GM12878 (cell line): Measurements from ENCODE around the gene PCK2. TPM values are rescaled to one million over a fixed set of nuclear protein-coding genes. Genes with fewer than 3 reads are reported as not detected.

Experiments
- BCLAF1 ChIP-seq: fragments of 450-650 bp; IDR thresholded peaks from 2 replicates; pipeline ENCODE4 v1.6.1; 2017; ENCODE audit warnings: antibody characterized with exemption, mild to moderate bottlenecking, moderate library complexity
- CBX5 ChIP-seq: sonication (generic); IDR thresholded peaks from 2 replicates; pipeline ENCODE4 v1.6.1; 2016; ENCODE audit warnings: low read depth, moderate library complexity, mild to moderate bottlenecking, inconsistent platforms
- ELK1 ChIP-seq: IDR thresholded peaks from 2 replicates; pipeline ENCODE4 v1.6.1; 2012; ENCODE audit warnings: low read depth, low read length, improper control_type of control experiment
- EP300 ChIP-seq, 2 experiments: fragments of 150-350 bp in 1 of 2; IDR thresholded peaks; 2 replicates each; pipeline ENCODE4 v1.6.1; 2011 to 2012; ENCODE audit warnings: low read depth in 2 of 2, low read length in 2 of 2, borderline replicate concordance in 1 of 2, improper control_type of control experiment in 1 of 2, inconsistent platforms in 1 of 2; ENCODE audit not compliant: control insufficient read depth in 1 of 2
- ESRRA ChIP-seq: IDR thresholded peaks from 2 replicates; pipeline ENCODE4 v1.6.1; 2012; ENCODE audit warnings: mild to moderate bottlenecking, low read length, improper control_type of control experiment
- GATAD2B ChIP-seq: fragments of 450-650 bp; conservative IDR thresholded peaks from 2 replicates; pipeline ENCODE4 v1.6.1; 2017; ENCODE audit warnings: low read depth, mild to moderate bottlenecking, moderate library complexity
- IKZF1 ChIP-seq: fragments of 450-650 bp; conservative IDR thresholded peaks from 2 replicates; pipeline ENCODE4 v1.6.1; 2017; ENCODE audit warnings: antibody characterized with exemption, mild to moderate bottlenecking
- KDM1A ChIP-seq: fragments of 200-600 bp; sonication (generic); IDR thresholded peaks from 2 replicates; pipeline ENCODE4 v1.6.1; 2016; ENCODE audit warnings: borderline replicate concordance
- NBN ChIP-seq: fragments of 450-650 bp; IDR thresholded peaks from 2 replicates; pipeline ENCODE4 v1.6.1; 2016
- NFYA ChIP-seq: IDR thresholded peaks from 2 replicates; pipeline ENCODE4 v1.6.1; 2011; ENCODE audit warnings: low read depth, mild to moderate bottlenecking, low read length, improper control_type of control experiment, borderline replicate concordance
- RAD21 ChIP-seq: IDR thresholded peaks from 2 replicates; pipeline ENCODE4 v1.6.1; 2011; ENCODE audit warnings: mild to moderate bottlenecking, low read depth, low read length, moderate library complexity; ENCODE audit not compliant: insufficient read depth
- RB1 ChIP-seq: fragments of 450-650 bp; formaldehyde crosslinking; IDR thresholded peaks from 2 replicates; pipeline ENCODE4 v1.6.1; 2017; ENCODE audit warnings: mild to moderate bottlenecking, borderline replicate concordance
- RELA ChIP-seq: fragments of 450-650 bp; IDR thresholded peaks from 2 replicates; pipeline ENCODE4 v1.8.0; 2014; ENCODE audit warnings: borderline replicate concordance; ENCODE audit not compliant: partially characterized antibody
- STAT1 ChIP-seq: fragments of 450-650 bp; conservative IDR thresholded peaks from 2 replicates; pipeline ENCODE4 v1.6.1; 2014; ENCODE audit warnings: antibody characterized with exemption, mild to moderate bottlenecking
- SUPT20H ChIP-seq: IDR thresholded peaks from 2 replicates; pipeline ENCODE4 v1.6.1; 2011; ENCODE audit warnings: low read depth, mild to moderate bottlenecking, low read length, moderate library complexity, borderline replicate concordance; ENCODE audit not compliant: control insufficient read depth
- TARDBP ChIP-seq: IDR thresholded peaks from 2 replicates; pipeline ENCODE4 v1.6.1; 2016; ENCODE audit warnings: borderline replicate concordance
- TCF12 ChIP-seq: IDR thresholded peaks from 2 replicates; pipeline ENCODE4 v1.6.1; 2011; ENCODE audit warnings: low read depth, mild to moderate bottlenecking, low read length
- YBX1 ChIP-seq: fragments of 450-650 bp; IDR thresholded peaks from 2 replicates; pipeline ENCODE4 v1.6.1; 2016; ENCODE audit warnings: antibody characterized with exemption
- ZBED1 ChIP-seq: IDR thresholded peaks from 2 replicates; pipeline ENCODE4 v1.6.1; 2016; ENCODE audit warnings: borderline replicate concordance
- ZNF217 ChIP-seq: fragments of 450-650 bp; IDR thresholded peaks from 2 replicates; pipeline ENCODE4 v1.6.1; 2017; ENCODE audit warnings: antibody characterized with exemption, mild to moderate bottlenecking
- ZNF274 ChIP-seq: IDR thresholded peaks from one replicate; pipeline ENCODE4 v1.8.0; 2011; ENCODE audit not compliant: insufficient read length, insufficient read depth
- ZNF384 ChIP-seq: IDR thresholded peaks from 2 replicates; pipeline ENCODE4 v1.6.1; 2012; ENCODE audit warnings: low read depth, mild to moderate bottlenecking, low read length, improper control_type of control experiment, borderline replicate concordance
- ZNF592 ChIP-seq: fragments of 450-650 bp; IDR thresholded peaks from 2 replicates; pipeline ENCODE4 v1.6.1; 2017; ENCODE audit warnings: mild to moderate bottlenecking, moderate library complexity
- polyA plus RNA-seq, 11 experiments: library from polyadenylated mRNA; depleted of rRNA in 4 of 11; unstranded in 6 of 11; stranded (reverse) in 5 of 11; fragments of >200 nt; fragmentation: Nextera tagmentation in 4 of 11; fragmentation: Illumina TruSeq in 1 of 11; extraction: Ambion mirVana in 4 of 11; extraction: Trizol in 1 of 11; gene quantifications; 1 replicate in 1 of 11; 2 replicates in 10 of 11; pipeline versions ENCODE4 v1.2.1 to v1.2.3, GENCODE V29; 2011 to 2016; ENCODE audit warnings: inconsistent platforms in 2 of 11, missing spikeins in 2 of 11, low read depth in 1 of 11
- total RNA-seq, 4 experiments: library from RNA; depleted of rRNA in 3 of 4; stranded (reverse); fragments of >200 nt in 3 of 4; fragmentation: Illumina TruSeq in 1 of 4; extraction: Trizol in 1 of 4; gene quantifications; 2 replicates each; pipeline versions ENCODE4 v1.2.1 to v1.2.3, GENCODE V29; 2013 to 2021

PCK2 gene
- total and polyA plus RNA-seq, 10 of the 15 experiments (the other 5 are each of a cell fraction or from before 2014, with no cell fraction given), result 6.6 to 110 (median 44.6) TPM

DNA sequence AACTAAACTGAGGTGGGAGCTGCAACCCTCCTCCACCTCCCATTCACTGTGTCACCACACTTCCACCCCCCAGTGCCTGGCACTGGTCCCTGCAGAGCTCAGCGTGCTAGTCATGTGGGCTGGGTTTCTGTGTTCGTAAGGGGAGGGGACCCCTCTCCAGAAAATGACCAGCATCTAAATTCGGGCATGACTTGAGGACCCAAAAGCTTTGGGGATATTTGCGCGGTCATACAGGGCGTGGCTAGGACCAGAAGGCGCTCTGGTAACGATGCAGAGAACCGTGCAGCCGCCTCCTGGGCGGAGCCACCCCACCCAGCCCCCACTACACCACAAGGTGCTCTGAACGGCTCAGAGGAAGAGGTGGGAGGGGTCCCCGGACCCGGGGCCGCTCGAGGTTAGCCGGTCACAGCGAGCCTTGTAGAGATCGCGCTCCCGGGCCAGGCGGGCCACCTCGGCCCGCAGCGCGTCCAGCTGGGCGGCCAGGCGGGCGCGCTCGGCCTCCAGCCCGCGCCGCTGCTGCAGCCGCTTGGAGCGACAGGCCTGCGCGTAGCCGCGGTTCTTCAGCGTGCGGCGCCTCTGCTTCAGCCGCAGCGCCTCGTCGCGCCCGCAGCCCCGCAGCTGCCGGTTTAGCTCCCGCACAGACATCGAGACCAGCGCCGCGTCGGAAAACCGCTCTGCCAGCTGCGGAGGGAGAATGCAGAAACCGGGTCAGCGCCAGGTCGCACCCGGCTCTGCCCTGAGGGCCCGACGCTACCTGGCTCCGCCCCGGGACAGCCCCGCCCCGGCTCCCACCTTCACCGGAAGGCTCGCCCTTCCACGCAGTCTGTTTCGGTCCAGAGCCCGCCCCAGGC, 13.0 kb upstream of the PCK2 start (continued):
- TF ChIP-seq BCLAF1, result no peak
- TF ChIP-seq NFYA, result no peak
- TF ChIP-seq SUPT20H, result no peak
- no peak for TF ChIP-seq EP300 (IDR thresholded peaks at IDR 0.05; ENCODE audit: borderline replicate concordance in 1 of 2, control insufficient read depth in 1 of 2, low read depth in 2 of 2, low read length in 2 of 2)
- no peak for TF ChIP-seq ESRRA
- no peak for TF ChIP-seq KDM1A
- TF ChIP-seq NBN, result no peak
- TF ChIP-seq TCF12, result no peak
- TF ChIP-seq GATAD2B, result peak; percentile 97
- TF ChIP-seq RAD21, result no peak
- no peak for TF ChIP-seq YBX1
- no peak for TF ChIP-seq ZBED1
- TF ChIP-seq RB1, result peak; percentile 81
- no peak for TF ChIP-seq ELK1
- TF ChIP-seq STAT1, result no peak
- no peak for TF ChIP-seq ZNF592
- no peak for TF ChIP-seq RELA
- no peak for TF ChIP-seq ZNF384
- peak; percentile 72 for TF ChIP-seq IKZF1
- no peak for TF ChIP-seq CBX5
- TF ChIP-seq ZNF217, result no peak
- TF ChIP-seq ZNF274, result no peak
- no peak for TF ChIP-seq TARDBP
